GM19193 (cell line): Measurements from ENCODE around the gene TMEM74B.

Source experiments
- POLR2A ChIP-seq: IDR thresholded peaks from 4 replicates; pipeline ENCODE4 v1.6.1; 2011; ENCODE audit not compliant: insufficient read depth, insufficient read length; ENCODE audit errors: extremely low read depth

The TMEM74B gene

GRCh38 chr20:1187605-1188171 is 2.9 kb upstream of the TMEM74B start:
- TF ChIP-seq POLR2A: no peak

GRCh38 chr20:1186367-1186991 is 1.7 kb upstream of the TMEM74B start:
- no peak for TF ChIP-seq POLR2A

GRCh38 chr20:1185790-1186334 is 1.1 kb upstream of the TMEM74B start:
- TF ChIP-seq POLR2A: no peak

GRCh38 chr20:1185316-1185741 is 548 bp upstream of the TMEM74B start:
- no peak for TF ChIP-seq POLR2A

GRCh38 chr20:1184260-1184637 is 532 bp downstream of the TMEM74B start:
- TF ChIP-seq POLR2A: no peak

- TF ChIP-seq POLR2A: no peak
Measured at GRCh38 chr20:1183153-1183552, 1.6 kb downstream of the TMEM74B start.

GRCh38 chr20:1182106-1182505 is 2.7 kb downstream of the TMEM74B start:
- TF ChIP-seq POLR2A: no peak

- no peak for TF ChIP-seq POLR2A
Measured at GRCh38 chr20:1180949-1181348, 3.8 kb downstream of the TMEM74B start.

- no peak for TF ChIP-seq POLR2A
Measured at GRCh38 chr20:1178623-1179022, 6.2 kb downstream of the TMEM74B start.

GRCh38 chr20:1178103-1178502 is 6.7 kb downstream of the TMEM74B start:
- TF ChIP-seq POLR2A: no peak

- no peak for TF ChIP-seq POLR2A
Measured at GRCh38 chr20:1177680-1178079, 7.1 kb downstream of the TMEM74B start.

GRCh38 chr20:1174787-1175186 is 10.0 kb downstream of the TMEM74B start:
- TF ChIP-seq POLR2A: no peak

GRCh38 chr20:1173698-1174097 is 11.1 kb downstream of the TMEM74B start:
- no peak for TF ChIP-seq POLR2A

GRCh38 chr20:1171461-1172093 is 13.2 kb downstream of the TMEM74B start:
- TF ChIP-seq POLR2A: no peak

- no peak for TF ChIP-seq POLR2A
Measured at GRCh38 chr20:1169224-1169623, 15.6 kb downstream of the TMEM74B start.
